Activated CD8-positive, alpha-beta memory T cell treated with anti-CD3 and anti-CD28 coated beads, Interleukin-2, amount 50 U/mL, for 1 hour (primary cell): ENCODE measurements around the gene RPL7L1.
"Not testable (repeated sequence)": the region's sequence is repeated elsewhere in the genome, so short reads cannot be mapped to it uniquely, and the experiment has no call there.

Experiments
- DNase-seq: peaks from one replicate; pipeline ENCODE4 v3.0.0-alpha.2; 2020; ENCODE audit errors: extremely low read depth

Gene RPL7L1

GRCh38 chr6:42879372-42880239 is at the start of gene RPL7L1:
Gene RPL7L1, plus strand, starts transcription at chr6:42879616. Its CDS starts 295 bp downstream, at chr6:42879911.
- peak; percentile 70 for DNase-seq

- DNase-seq, result no peak
Observed at GRCh38 chr6:42831237-42831636, 48.2 kb upstream of the RPL7L1 start.

- no peak for DNase-seq
Observed at GRCh38 chr6:42834056-42834455, 45.4 kb upstream of the RPL7L1 start.

- no peak for DNase-seq
Observed at GRCh38 chr6:42841844-42842584, 37.4 kb upstream of the RPL7L1 start.

GRCh38 chr6:42845327-42845694 is 34.1 kb upstream of the RPL7L1 start:
- DNase-seq, result no peak

GRCh38 chr6:42846505-42846904 is 32.9 kb upstream of the RPL7L1 start:
- DNase-seq, result no peak

- no peak for DNase-seq
Observed at GRCh38 chr6:42848700-42849099, 30.7 kb upstream of the RPL7L1 start.

- DNase-seq, result no peak
Observed at GRCh38 chr6:42851599-42851998, 27.8 kb upstream of the RPL7L1 start.

- no peak for DNase-seq
Observed at GRCh38 chr6:42860036-42860435, 19.4 kb upstream of the RPL7L1 start.

GRCh38 chr6:42860481-42860880 is 18.9 kb upstream of the RPL7L1 start:
- no peak for DNase-seq

- no peak for DNase-seq
Observed at GRCh38 chr6:42864602-42865001, 14.8 kb upstream of the RPL7L1 start.

GRCh38 chr6:42870145-42870936 is 9.1 kb upstream of the RPL7L1 start:
- DNase-seq, result no peak

- no peak for DNase-seq
Observed at GRCh38 chr6:42871711-42872110, 7.7 kb upstream of the RPL7L1 start.

GRCh38 chr6:42873313-42873712 is 6.1 kb upstream of the RPL7L1 start:
- DNase-seq, result no peak

GRCh38 chr6:42877695-42878094 is 1.7 kb upstream of the RPL7L1 start:
- DNase-seq, result no peak

- DNase-seq, result not testable (repeated sequence)
Observed at GRCh38 chr6:42880240-42880817, 913 bp downstream of the RPL7L1 start.

GRCh38 chr6:42880871-42881270 is 1.5 kb downstream of the RPL7L1 start:
- DNase-seq, result not testable (repeated sequence)

- no peak for DNase-seq
Observed at GRCh38 chr6:42885702-42886101, 6.3 kb downstream of the RPL7L1 start.

- not testable (repeated sequence) for DNase-seq
Observed at GRCh38 chr6:42888201-42888600, 8.8 kb downstream of the RPL7L1 start.

- DNase-seq, result no peak
Observed at GRCh38 chr6:42889815-42890214, 10.4 kb downstream of the RPL7L1 start.

GRCh38 chr6:42890311-42891198 is 11.1 kb downstream of the RPL7L1 start:
- peak; percentile 81 for DNase-seq
